Suppressor macrophage treated with lipopolysaccharide for 4 hours (primary cell): ENCODE results near the gene VASH2.
"Not testable (repeated sequence)": the region's sequence is repeated elsewhere in the genome, so short reads cannot be mapped to it uniquely, and the experiment has no call there.

Source experiments
- DNase-seq: peaks from one replicate; pipeline ENCODE4 v3.0.0-alpha.2; 2020

The VASH2 gene

GRCh38 chr1:212958175-212958574, 7.8 kb downstream of the VASH2 start:
- no peak for DNase-seq

- DNase-seq: no peak
Measured at GRCh38 chr1:212959266-212960220, 9.2 kb downstream of the VASH2 start.

GRCh38 chr1:212960932-212961331, 10.6 kb downstream of the VASH2 start:
- no peak for DNase-seq

GRCh38 chr1:212962509-212962908, 12.2 kb downstream of the VASH2 start:
- DNase-seq: no peak

GRCh38 chr1:212964102-212964501, 13.8 kb downstream of the VASH2 start:
- DNase-seq: no peak

- DNase-seq: not testable (repeated sequence)
Measured at GRCh38 chr1:212964993-212965392, 14.7 kb downstream of the VASH2 start.

- no peak for DNase-seq
Measured at GRCh38 chr1:212966616-212967015, 16.3 kb downstream of the VASH2 start.

- peak; percentile 30 for DNase-seq
Measured at GRCh38 chr1:212967801-212968200, 17.5 kb downstream of the VASH2 start.

- no peak for DNase-seq
Measured at GRCh38 chr1:212968368-212968863, 18.1 kb downstream of the VASH2 start.

- no peak for DNase-seq
Measured at GRCh38 chr1:212970085-212970484, 19.7 kb downstream of the VASH2 start.

GRCh38 chr1:212971312-212971711, 21.0 kb downstream of the VASH2 start:
- no peak for DNase-seq

- DNase-seq: no peak
Measured at GRCh38 chr1:212973426-212973825, 23.1 kb downstream of the VASH2 start.

GRCh38 chr1:212973899-212974298, 23.6 kb downstream of the VASH2 start:
- no peak for DNase-seq

- no peak for DNase-seq
Measured at GRCh38 chr1:212974711-212975110, 24.4 kb downstream of the VASH2 start.

GRCh38 chr1:212975111-212975918, 25.0 kb downstream of the VASH2 start:
- no peak for DNase-seq

- no peak for DNase-seq
Measured at GRCh38 chr1:212976586-212976985, 26.2 kb downstream of the VASH2 start.

GRCh38 chr1:212977781-212978645, 27.7 kb downstream of the VASH2 start:
- no peak for DNase-seq

GRCh38 chr1:212979340-212980122, 29.2 kb downstream of the VASH2 start:
- no peak for DNase-seq

GRCh38 chr1:212980123-212980785, 29.9 kb downstream of the VASH2 start:
- DNase-seq: no peak

- peak; percentile 7 for DNase-seq
Measured at GRCh38 chr1:212981025-212981495, 30.7 kb downstream of the VASH2 start.
